ENCODE results near the gene CD160. TPM values are rescaled to one million over a fixed set of nuclear protein-coding genes. Genes with fewer than 3 reads are reported as not detected.

The CD160 gene
- total and polyA plus RNA-seq, 2 of the 4 experiments (the other 2 are of a cell fraction) = not detected

- Histone ChIP-seq H3K4me1 (ENCODE audit: control insufficient read depth, insufficient read depth, low read length) (peaks cover 10% of the 10 kb centered on the region), H3K9ac (ENCODE audit: low read depth, low read length) (no peak overlapping the region), H2AK5ac (ENCODE audit: low read depth, low read length) (peak overlapping the region; percentile 25; the same call in 1 of the 2 replicates), H3K4ac (ENCODE audit: low read depth, low read length) (no peak overlapping the region), H2BK120ac (ENCODE audit: low read depth, low read length) (peak overlapping the region; percentile 26; the same call in 1 of the 2 replicates), H3K27me3 (ENCODE audit: control insufficient read depth, insufficient read depth, low read length) (no peaks in the 10 kb centered on the region), H4K91ac (ENCODE audit: insufficient read depth, low read depth, low read length) (no peak overlapping the region), H3K79me1 (ENCODE audit: low read depth in 1 of 2, low read length in 2 of 2) (peaks cover 6 to 22% of the 10 kb centered on the region in 2 experiments; a peak in 3 of 4 replicates), H3K18ac (ENCODE audit: low read depth, low read length) (peak overlapping the region; percentile 56; the same call in 1 of the 2 replicates), H2AFZ (replicated peaks; ENCODE audit: low read length, poor library complexity) (no peak overlapping the region), H2BK20ac (ENCODE audit: low read depth, low read length) (0 out of 2 replicates have a peak overlapping the region, but pooled peaks have one; percentile 18), H3K23ac (ENCODE audit: low read depth, low read length) (no peak overlapping the region; the same call in 1 of the 2 replicates), H3K56ac (ENCODE audit: extremely low read depth, insufficient read depth, low read length) (no peak overlapping the region), H3K9me1 (ENCODE audit: insufficient read depth, low read length) (peaks cover 9% of the 10 kb centered on the region), H4K5ac (ENCODE audit: low read depth, low read length) (no peak overlapping the region; the same call in 1 of the 2 replicates), H2BK15ac (ENCODE audit: low read depth, low read length) (no peak overlapping the region), H3K9me3 (ENCODE audit: control insufficient read depth, insufficient read depth, low read length) (no peaks in the 10 kb centered on the region), H3K4me3 (ENCODE audit: insufficient read depth, low read depth, low read length) (no peak overlapping the region), H3K36me3 (ENCODE audit: control insufficient read depth, insufficient read depth, low read length) (0 out of 2 replicates have a peak, but pooled peaks cover 1% of the 10 kb centered on the region), H2BK5ac (ENCODE audit: low read depth, low read length, poor library complexity, severe bottlenecking) (peak overlapping the region; percentile 52), H4K8ac (ENCODE audit: low read depth in 2 of 2, low read length in 2 of 2) (peak overlapping the region in 1 of 2 experiments; percentile 11; a peak in 1 of 4 replicates), H4K20me1 (ENCODE audit: insufficient read depth, low read length) (no peaks in the 10 kb centered on the region), H3K27ac (ENCODE audit: insufficient read depth, low read length) (no peak overlapping the region), H3K14ac (replicated peaks; ENCODE audit: low read depth, low read length) (no peak overlapping the region), H2AK9ac (replicated peaks; ENCODE audit: low read depth, low read length, poor library complexity) (no peak overlapping the region), H3K4me2 (ENCODE audit: low read depth, low read length) (peak overlapping the region; percentile 12; the same call in 1 of the 2 replicates)
- WGBS, 2 experiments (ENCODE audit: extremely low coverage in 2 of 2, insufficient read length in 1 of 2) = no CpG with 5 or more reads among the region's 5 CpGs
- in situ Hi-C loops (cut with MboI; ENCODE audit: low sequenced_read_pairs) (no loop called here), dilution Hi-C loops (cut with HindIII; ENCODE audit: low sequenced_read_pairs, unreplicated experiment) (no loop called here), intact Hi-C loops (cut with micrococcal nuclease) (loop anchor here (10.0 kb wide), 1 partner anchor 96 kb away; the partner anchor contains the start of genes POLR3C and RNF115)
- ChIA-PET CTCF (interaction anchor here (0.7 kb wide), 1 partner anchor 9 kb away, joined by 3 read pairs; no protein-coding TSS in a partner anchor), POLR2A (ENCODE audit: unreplicated experiment) (no interaction called here)
- DNase-seq = no peak
- BruUV-seq (replicated peaks) = no TSS peak
- TF ChIP-seq NFE2L2 (IDR thresholded peaks at IDR 0.05; ENCODE audit: low read depth, low read length) (no peak), MXI1 (IDR thresholded peaks at IDR 0.05; ENCODE audit: borderline replicate concordance, low read depth, low read length) (no peak), FOS (IDR thresholded peaks at IDR 0.05; ENCODE audit: low read depth, low read length) (no peak), BHLHE40 (IDR thresholded peaks at IDR 0.05; ENCODE audit: low read depth, low read length) (no peak), RFX5 (IDR thresholded peaks at IDR 0.05; ENCODE audit: low read depth, low read length) (no peak), USF2 (IDR thresholded peaks at IDR 0.05; ENCODE audit: low read depth, low read length) (no peak), CHD1 (IDR thresholded peaks at IDR 0.05; ENCODE audit: low read depth, low read length) (no peak), CEBPB (IDR thresholded peaks at IDR 0.05; ENCODE audit: low read depth, low read length) (no peak), MAZ (IDR thresholded peaks at IDR 0.05; ENCODE audit: borderline replicate concordance, low read depth, low read length) (no peak), RCOR1 (IDR thresholded peaks at IDR 0.05; ENCODE audit: insufficient replicate concordance, low read length) (no peak)
- no peak for ATAC-seq (ENCODE audit: low read depth)
Observed at GRCh38 chr1:145729196-145729595, 9.9 kb downstream of the CD160 start.
